ENCODE measurements around the gene C7.
"Not testable (repeated sequence)": the region's sequence is repeated elsewhere in the genome, so short reads cannot be mapped to it uniquely, and the experiment has no call there.

The C7 gene

DNA sequence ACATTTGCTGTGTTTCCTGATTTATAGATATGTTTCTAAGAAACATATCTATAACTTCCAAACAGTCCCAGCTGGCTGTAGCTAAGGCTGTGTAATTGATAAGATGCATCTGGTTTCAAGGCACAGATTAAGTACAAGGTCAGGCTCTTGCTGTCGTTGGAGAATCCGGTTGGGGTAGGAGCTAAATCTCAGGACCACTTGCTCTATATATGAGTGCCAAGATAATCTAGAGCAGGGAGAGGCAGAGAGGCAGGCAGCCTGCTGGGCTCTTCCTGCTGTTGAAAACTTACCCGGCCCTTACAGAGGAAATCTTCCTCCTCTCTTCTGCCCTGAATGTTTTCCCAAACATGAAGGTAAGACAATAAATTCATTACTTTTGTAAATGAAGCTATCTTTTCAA, at the start of gene C7:
Gene C7, plus strand, starts transcription at position 234 of the 400 bp plus-strand sequence. Its CDS starts 114 bp downstream, at position 348.
- TF ChIP-seq CTCF (IDR thresholded peaks at IDR 0.05): no peak
- Histone ChIP-seq H3K9me3 (no peaks in the 10 kb centered on the region), H3K4me3 (no peak within 1 kb of the TSS), H3K27ac (no peak within 1 kb of the TSS), H3K36me3 (no peaks in the 10 kb centered on the region), H3K27me3 (no peaks in the 10 kb centered on the region), H3K4me1 (peaks cover 0 to 16% (median 5%) of the 10 kb centered on the region in 4 donors)
- intact Hi-C loops (cut with DNase I; ENCODE audit: low total_unique reads): loop anchor here (10.0 kb wide), 1 partner anchor 936 kb away; no protein-coding TSS in a partner anchor
- no peak for DNase-seq

DNA sequence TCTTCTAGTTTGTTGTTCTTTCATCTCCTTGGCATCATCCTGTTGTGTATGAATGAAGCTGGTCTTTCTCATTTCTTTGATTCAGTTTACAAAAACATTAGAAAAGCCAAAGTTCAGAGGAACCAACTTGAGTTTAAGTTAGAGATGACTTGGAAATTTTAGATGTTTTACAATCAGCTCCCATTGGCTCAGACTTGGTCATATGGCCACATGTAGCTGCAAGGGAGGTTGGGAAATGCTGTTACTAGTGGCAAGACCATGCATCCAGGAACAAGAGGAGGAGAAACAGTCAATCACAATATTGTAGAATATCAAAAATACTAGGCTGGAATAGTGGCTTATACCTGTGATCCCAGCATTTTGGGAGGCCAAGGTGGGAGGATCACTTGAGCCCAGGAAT, 48.6 kb upstream of the C7 start:
- intact Hi-C loops (cut with DNase I; ENCODE audit: low total_unique reads): no loop called here
- H3K4me3 ChIP-seq: no peak overlapping the region
- DNase-seq: no peak
- H3K36me3 ChIP-seq: no peaks in the 10 kb centered on the region
- no peaks in the 10 kb centered on the region for H3K4me1 ChIP-seq
- no peak overlapping the region for H3K27ac ChIP-seq
- TF ChIP-seq CTCF (IDR thresholded peaks at IDR 0.05): no peak
- no peaks in the 10 kb centered on the region for H3K27me3 ChIP-seq
- H3K9me3 ChIP-seq: peaks cover 0 to 2% (median 0%) of the 10 kb centered on the region in 3 donors

DNA sequence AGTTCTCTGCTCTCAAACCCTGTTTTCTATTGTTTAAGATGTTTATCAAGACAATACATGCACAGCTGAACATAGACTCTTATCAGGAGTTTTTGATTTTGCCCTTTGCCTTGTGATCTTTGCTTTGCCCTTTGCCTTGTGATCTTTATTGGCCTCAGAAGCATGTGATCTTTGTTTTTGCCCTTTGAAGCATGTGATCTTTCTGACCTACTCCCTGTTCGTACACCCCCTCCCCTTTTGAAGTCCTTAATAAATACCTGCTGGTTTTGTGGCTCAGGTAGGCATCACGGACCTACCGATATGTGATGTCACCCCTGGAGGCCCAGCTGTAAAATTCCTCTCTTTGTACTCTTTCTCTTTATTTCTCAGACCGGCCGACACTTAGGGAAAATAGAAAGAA, 44.3 kb upstream of the C7 start:
- H3K4me1 ChIP-seq; H3K36me3 ChIP-seq; H3K9me3 ChIP-seq; H3K27me3 ChIP-seq; H3K4me3 ChIP-seq; DNase-seq; H3K27ac ChIP-seq; intact Hi-C loops (cut with DNase I; ENCODE audit: low total_unique reads): not testable (repeated sequence)

DNA sequence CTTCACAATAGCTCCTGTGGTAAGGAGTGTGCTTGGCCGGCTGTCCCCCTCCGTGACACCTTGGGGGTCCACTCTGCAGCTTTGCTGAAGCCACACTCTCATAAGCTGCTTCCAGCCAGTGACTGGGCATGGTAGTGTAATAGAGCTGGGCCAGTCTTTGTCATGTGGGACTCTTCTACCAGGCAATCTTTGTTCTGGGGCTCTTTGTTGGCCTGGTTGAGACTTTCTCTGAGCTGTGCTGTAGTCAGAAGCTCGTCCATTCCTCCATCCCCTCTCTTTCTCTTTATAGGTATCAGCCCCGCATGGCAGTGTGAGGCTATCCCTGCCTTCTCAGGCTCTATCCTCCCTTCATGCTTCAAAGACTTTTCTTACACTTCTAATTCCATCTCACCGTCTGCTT, 42.5 kb upstream of the C7 start:
- no peaks in the 10 kb centered on the region for H3K36me3 ChIP-seq
- TF ChIP-seq CTCF (IDR thresholded peaks at IDR 0.05): no peak
- H3K9me3 ChIP-seq: peaks cover 0 to 2% (median 0%) of the 10 kb centered on the region in 3 donors
- no peaks in the 10 kb centered on the region for H3K27me3 ChIP-seq
- intact Hi-C loops (cut with DNase I; ENCODE audit: low total_unique reads): no loop called here
- no peak for DNase-seq
- H3K4me3 ChIP-seq: no peak overlapping the region
- H3K27ac ChIP-seq: no peak overlapping the region
- H3K4me1 ChIP-seq: no peaks in the 10 kb centered on the region

- Histone ChIP-seq H3K9me3 (no peaks in the 10 kb centered on the region), H3K27me3 (no peaks in the 10 kb centered on the region), H3K4me1 (no peaks in the 10 kb centered on the region), H3K36me3 (no peaks in the 10 kb centered on the region), H3K27ac (no peak overlapping the region), H3K4me3 (no peak overlapping the region)
- DNase-seq: no peak
- no peak for TF ChIP-seq CTCF (IDR thresholded peaks at IDR 0.05)
- intact Hi-C loops (cut with DNase I; ENCODE audit: low total_unique reads): no loop called here
Measured at GRCh38 chr5:40869384-40869783, 39.9 kb upstream of the C7 start.

- Histone ChIP-seq H3K27ac (no peak overlapping the region), H3K27me3 (no peaks in the 10 kb centered on the region), H3K4me1 (no peaks in the 10 kb centered on the region), H3K4me3 (no peak overlapping the region), H3K9me3 (no peaks in the 10 kb centered on the region), H3K36me3 (no peaks in the 10 kb centered on the region)
- intact Hi-C loops (cut with DNase I; ENCODE audit: low total_unique reads): no loop called here
- DNase-seq: no peak
- TF ChIP-seq CTCF (IDR thresholded peaks at IDR 0.05): no peak
Measured at GRCh38 chr5:40871177-40871576, 38.1 kb upstream of the C7 start.

- DNase-seq; H3K36me3 ChIP-seq; H3K27me3 ChIP-seq; H3K4me1 ChIP-seq; H3K4me3 ChIP-seq; intact Hi-C loops (cut with DNase I; ENCODE audit: low total_unique reads); H3K27ac ChIP-seq; H3K9me3 ChIP-seq: not testable (repeated sequence)
Measured at GRCh38 chr5:40872253-40872652, 37.0 kb upstream of the C7 start.
